Kidney epithelial cell (primary cell): ENCODE results near the gene ABCC5. TPM values are rescaled to one million over a fixed set of nuclear protein-coding genes. Genes with fewer than 3 reads are reported as not detected.

Experiments
- DNase-seq: peaks from one replicate; pipeline ENCODE4 v3.0.0-alpha.2; 2010; ENCODE audit warnings: low read depth
- H3K27me3 ChIP-seq: 2 replicates; pipeline ENCODE4 v1.6.0; 2011; ENCODE audit warnings: low read length; ENCODE audit not compliant: control insufficient read depth, insufficient read depth
- H3K36me3 ChIP-seq: 2 replicates; pipeline ENCODE4 v1.5.1; 2011; ENCODE audit warnings: low read length; ENCODE audit not compliant: control insufficient read depth, insufficient read depth
- H3K4me3 ChIP-seq: 2 replicates; pipeline ENCODE4 v1.5.1; 2011; ENCODE audit warnings: low read depth, mild to moderate bottlenecking, control low read depth, low read length
- CTCF ChIP-seq: IDR thresholded peaks from 2 replicates; pipeline ENCODE4 v1.5.1; 2011; ENCODE audit warnings: mild to moderate bottlenecking, moderate library complexity, low read length, control low read depth, inconsistent platforms; ENCODE audit not compliant: insufficient read depth, poor library complexity, severe bottlenecking
- total RNA-seq: library from RNA; depleted of rRNA; stranded (reverse); fragments of >200 nt; gene quantifications from 2 replicates; pipeline ENCODE4 v1.2.3, GENCODE V29; 2015

The ABCC5 gene
- total RNA-seq, 1 donor from 2014 or later = 9.1 TPM

- DNase-seq = no peak
- Histone ChIP-seq H3K27me3 (no peaks in the 10 kb centered on the region), H3K36me3 (peaks cover 1% of the 10 kb centered on the region), H3K4me3 (no peak overlapping the region)
- no peak for TF ChIP-seq CTCF
These were observed 58.5 kb downstream of the ABCC5 start for GRCh38 chr3:183959214-183959613.

- Histone ChIP-seq H3K4me3 (no peak overlapping the region), H3K36me3 (peaks cover 1% of the 10 kb centered on the region), H3K27me3 (no peaks in the 10 kb centered on the region)
- TF ChIP-seq CTCF = no peak
- DNase-seq = no peak
These were observed 58.9 kb downstream of the ABCC5 start for GRCh38 chr3:183958775-183959174.

GRCh38 chr3:183958226-183958625 is 59.5 kb downstream of the ABCC5 start:
- H3K4me3 ChIP-seq = no peak overlapping the region
- DNase-seq = no peak
- TF ChIP-seq CTCF = no peak
- H3K36me3 ChIP-seq = peaks cover 1% of the 10 kb centered on the region
- no peaks in the 10 kb centered on the region for H3K27me3 ChIP-seq

GRCh38 chr3:183954875-183955274 is 62.8 kb downstream of the ABCC5 start:
- no peaks in the 10 kb centered on the region for H3K36me3 ChIP-seq
- TF ChIP-seq CTCF = no peak

GRCh38 chr3:183953471-183954070 is 64.1 kb downstream of the ABCC5 start:
- no peak for TF ChIP-seq CTCF
- DNase-seq = no peak
- Histone ChIP-seq H3K4me3 (no peak overlapping the region), H3K36me3 (no peaks in the 10 kb centered on the region), H3K27me3 (no peaks in the 10 kb centered on the region)

More at GRCh38 chr3:183954875-183955274, 62.8 kb downstream of the ABCC5 start:
- DNase-seq = no peak
- Histone ChIP-seq H3K4me3 (no peak overlapping the region), H3K27me3 (no peaks in the 10 kb centered on the region)

- no peak overlapping the region for H3K4me3 ChIP-seq
- H3K27me3 ChIP-seq = no peaks in the 10 kb centered on the region
- no peak for DNase-seq
- H3K36me3 ChIP-seq = no peaks in the 10 kb centered on the region
- TF ChIP-seq CTCF = no peak
These were observed 66.2 kb downstream of the ABCC5 start for GRCh38 chr3:183951459-183951858.
